Osteocyte (in vitro differentiated cells): ENCODE measurements around the gene BOD1L1. TPM values are rescaled to one million over a fixed set of nuclear protein-coding genes. Genes with fewer than 3 reads are reported as not detected.

Experiments used
- DNase-seq: peaks from one replicate; pipeline ENCODE4 v3.0.0; 2021; ENCODE audit warnings: mixed read lengths; ENCODE audit not compliant: unreplicated experiment; ENCODE audit errors: extremely low spot score
- H3K27ac Mint-ChIP-seq: one replicate; pipeline ENCODE4 v1.8.0; 2021; ENCODE audit warnings: mild to moderate bottlenecking, mixed read lengths; ENCODE audit not compliant: unreplicated experiment
- H3K27me3 Mint-ChIP-seq: one replicate; pipeline ENCODE4 v1.8.0; 2021; ENCODE audit warnings: mixed read lengths; ENCODE audit not compliant: unreplicated experiment
- H3K36me3 Mint-ChIP-seq: one replicate; pipeline ENCODE4 v1.8.0; 2021; ENCODE audit warnings: mixed read lengths; ENCODE audit not compliant: unreplicated experiment
- H3K4me1 Mint-ChIP-seq: one replicate; pipeline ENCODE4 v1.8.0; 2021; ENCODE audit warnings: mixed read lengths; ENCODE audit not compliant: unreplicated experiment
- H3K4me3 Mint-ChIP-seq: one replicate; pipeline ENCODE4 v1.8.0; 2021; ENCODE audit warnings: mild to moderate bottlenecking, moderate library complexity, mixed read lengths; ENCODE audit not compliant: unreplicated experiment
- H3K9me3 Mint-ChIP-seq: one replicate; pipeline ENCODE4 v1.8.0; 2021; ENCODE audit warnings: mixed read lengths; ENCODE audit not compliant: unreplicated experiment
- CTCF ChIP-seq: fragments of 200-600 bp; sonication (generic); IDR thresholded peaks from 2 replicates; pipeline ENCODE4 v1.5.0; 2021; ENCODE audit warnings: antibody characterized with exemption, mild to moderate bottlenecking, moderate library complexity
- total RNA-seq: library from RNA; stranded (reverse); gene quantifications from 2 replicates; pipeline ENCODE4 v1.2.1, GENCODE V29; 2021

BOD1L1 gene
- total RNA-seq, 1 donor from 2014 or later, result 41.6 TPM

GRCh38 chr4:13538427-13538973 lies 89.0 kb downstream of the BOD1L1 start:
- TF ChIP-seq CTCF, result no peak
- Mint-ChIP-seq H3K36me3 (peaks cover 4% of the 10 kb centered on the region), H3K4me1 (peaks cover 13% of the 10 kb centered on the region), H3K9me3 (no peaks in the 10 kb centered on the region), H3K27ac (no peak overlapping the region), H3K27me3 (peaks cover 81% of the 10 kb centered on the region), H3K4me3 (no peak overlapping the region)
- DNase-seq, result no peak

- no peaks in the 10 kb centered on the region for H3K9me3 Mint-ChIP-seq
- DNase-seq, result no peak
- H3K27ac Mint-ChIP-seq, result no peak overlapping the region
- peaks cover 9% of the 10 kb centered on the region for H3K4me1 Mint-ChIP-seq
- peaks cover 77% of the 10 kb centered on the region for H3K27me3 Mint-ChIP-seq
- peaks cover 4% of the 10 kb centered on the region for H3K36me3 Mint-ChIP-seq
- no peak for TF ChIP-seq CTCF
- no peak overlapping the region for H3K4me3 Mint-ChIP-seq
Measured at GRCh38 chr4:13537832-13538177, 89.7 kb downstream of the BOD1L1 start.

- Mint-ChIP-seq H3K27ac (no peak overlapping the region), H3K9me3 (no peaks in the 10 kb centered on the region), H3K4me3 (no peak overlapping the region), H3K4me1 (peaks cover 9% of the 10 kb centered on the region), H3K27me3 (peaks cover 80% of the 10 kb centered on the region), H3K36me3 (peaks cover 4% of the 10 kb centered on the region)
- DNase-seq, result no peak
- no peak for TF ChIP-seq CTCF
Measured at GRCh38 chr4:13537011-13537831, 90.3 kb downstream of the BOD1L1 start.

- Mint-ChIP-seq H3K9me3 (no peaks in the 10 kb centered on the region), H3K36me3 (peaks cover 4% of the 10 kb centered on the region), H3K4me1 (peaks cover 6% of the 10 kb centered on the region), H3K27ac (no peak overlapping the region), H3K27me3 (peaks cover 81% of the 10 kb centered on the region), H3K4me3 (no peak overlapping the region)
- DNase-seq, result no peak
- TF ChIP-seq CTCF, result no peak
Measured at GRCh38 chr4:13536607-13537006, 90.9 kb downstream of the BOD1L1 start.

GRCh38 chr4:13535708-13536361 lies 91.7 kb downstream of the BOD1L1 start:
- TF ChIP-seq CTCF, result no peak
- peak; percentile 75 for DNase-seq
- Mint-ChIP-seq H3K9me3 (no peaks in the 10 kb centered on the region), H3K27ac (no peak overlapping the region), H3K27me3 (peaks cover 81% of the 10 kb centered on the region), H3K4me1 (peaks cover 6% of the 10 kb centered on the region), H3K36me3 (peaks cover 2% of the 10 kb centered on the region), H3K4me3 (no peak overlapping the region)
